GM18498 (cell line): Measurements from ENCODE around the gene TIMMDC1.
A peak's percentile ranks its signal among the peaks of the same experiment; 100 is the strongest.
"Not testable (repeated sequence)": the region's sequence is repeated elsewhere in the genome, so short reads cannot be mapped to it uniquely, and the experiment has no call there.

Experiments used
- ATAC-seq: cut with Tn5 transposase; IDR thresholded peaks from one replicate; pipeline ENCODE4 v1.9.1; 2021; ENCODE audit warnings: mild to moderate bottlenecking, moderate library complexity; ENCODE audit not compliant: unreplicated experiment

Gene TIMMDC1

GRCh38 chr3:119508172-119508845 lies 10.0 kb downstream of the TIMMDC1 start:
- ATAC-seq, result peak; percentile 77

DNA sequence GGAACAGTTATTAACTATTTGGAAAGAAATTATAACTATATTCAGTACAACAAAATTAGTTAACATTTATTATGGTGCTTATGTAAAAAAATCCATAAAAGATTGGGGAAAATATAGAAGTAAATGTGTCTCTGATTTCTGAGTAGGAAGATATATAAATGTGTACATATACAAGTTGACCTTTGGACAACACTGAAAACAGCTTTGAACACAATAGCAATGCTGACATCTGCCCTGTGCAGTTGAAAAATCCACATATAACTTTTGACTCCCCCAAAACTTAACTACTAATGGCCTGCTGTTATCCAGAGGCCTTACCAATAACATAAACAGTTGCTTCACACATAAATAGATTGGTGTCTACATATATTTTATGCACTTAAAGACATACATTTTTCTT lies 12.3 kb downstream of the TIMMDC1 start:
- ATAC-seq, result no peak

DNA sequence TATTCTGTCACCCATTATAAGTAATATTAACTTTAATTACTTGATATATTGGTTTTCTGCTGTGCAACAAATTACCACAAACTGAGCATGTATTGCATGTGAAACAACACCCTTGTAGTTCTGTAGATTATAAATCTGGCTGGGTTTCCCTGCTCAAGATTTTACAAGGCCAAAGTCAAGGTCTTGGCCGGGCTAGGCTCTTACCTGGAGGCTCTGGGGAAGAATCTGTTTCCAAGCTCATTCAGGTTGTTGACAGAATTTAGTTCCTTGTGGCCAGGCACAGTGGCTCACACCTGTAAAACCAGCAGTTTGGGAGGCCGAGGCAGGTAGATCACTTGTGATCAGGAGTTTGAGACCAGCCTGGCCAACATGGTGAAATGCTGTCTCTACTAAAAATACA lies 16.3 kb downstream of the TIMMDC1 start:
- ATAC-seq, result no peak

DNA sequence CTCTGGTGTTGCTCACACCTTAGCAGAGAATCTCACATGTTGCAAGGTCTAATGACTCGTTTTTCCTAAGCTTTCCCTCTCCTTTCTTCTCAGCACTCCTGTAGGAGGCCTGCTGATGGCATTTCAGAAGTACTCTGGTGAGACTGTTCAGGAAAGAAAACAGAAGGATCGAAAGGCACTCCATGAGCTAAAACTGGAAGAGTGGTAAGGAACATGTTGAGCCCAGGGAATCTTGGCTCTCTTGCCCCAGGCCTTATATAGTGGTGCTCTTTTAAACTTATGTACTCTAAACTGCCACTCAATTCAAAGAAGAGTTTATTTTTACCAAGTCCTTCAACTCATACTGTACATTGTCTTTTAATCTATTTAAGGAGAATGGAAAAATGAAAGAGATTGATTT lies 18.8 kb downstream of the TIMMDC1 start:
- no peak for ATAC-seq

DNA sequence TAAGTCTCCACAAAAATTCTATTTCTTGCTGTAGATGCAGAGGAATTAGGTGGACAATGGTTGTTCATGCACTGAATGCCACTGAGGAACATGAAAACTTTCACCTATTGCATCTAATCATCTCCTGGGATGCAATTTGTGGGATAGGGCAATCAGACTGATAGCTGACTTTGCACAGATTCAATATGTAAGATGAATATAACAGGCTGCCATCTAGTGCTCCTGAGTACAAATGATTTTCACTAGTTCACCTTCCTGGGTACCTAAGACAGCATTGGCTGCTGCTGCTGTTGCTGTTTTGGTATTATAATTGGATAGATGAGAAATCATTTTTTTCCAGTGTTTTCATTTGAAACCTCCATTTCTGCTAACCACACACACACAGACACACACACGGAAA lies 19.7 kb downstream of the TIMMDC1 start:
- ATAC-seq, result no peak

DNA sequence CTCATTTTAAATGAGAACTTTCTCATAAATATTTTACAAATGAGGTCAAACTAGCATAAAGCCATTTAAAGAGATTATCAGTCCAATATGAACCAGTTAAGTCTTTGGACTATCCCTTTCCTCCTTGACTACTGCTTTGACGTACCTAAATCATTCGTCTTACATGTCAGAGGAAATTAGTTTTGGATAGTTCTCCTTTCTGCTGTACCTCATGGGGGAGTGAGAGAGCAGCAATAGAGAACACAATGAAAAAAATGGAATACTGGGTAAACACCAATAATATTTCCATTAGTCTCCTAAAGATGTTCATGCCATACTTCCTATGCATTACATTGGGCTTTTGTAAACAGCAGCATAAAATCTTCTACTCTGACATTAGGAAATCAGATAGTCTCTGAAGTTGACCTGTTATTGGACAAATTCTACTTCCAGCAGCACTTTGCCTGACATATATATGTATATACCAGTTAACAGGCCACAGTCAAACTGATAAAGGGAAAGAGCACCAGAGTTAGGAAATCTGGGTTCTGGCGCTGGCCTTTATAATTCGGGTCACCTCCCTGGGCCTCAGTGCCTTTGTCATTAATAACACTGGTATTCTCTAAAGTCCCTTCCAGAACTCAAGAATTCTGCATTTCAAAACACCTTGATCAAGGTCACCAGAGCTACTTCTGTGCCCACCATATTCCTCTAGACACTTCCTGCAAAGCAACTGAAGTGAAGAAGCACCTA lies 26.8 kb downstream of the TIMMDC1 start:
- no peak for ATAC-seq

DNA sequence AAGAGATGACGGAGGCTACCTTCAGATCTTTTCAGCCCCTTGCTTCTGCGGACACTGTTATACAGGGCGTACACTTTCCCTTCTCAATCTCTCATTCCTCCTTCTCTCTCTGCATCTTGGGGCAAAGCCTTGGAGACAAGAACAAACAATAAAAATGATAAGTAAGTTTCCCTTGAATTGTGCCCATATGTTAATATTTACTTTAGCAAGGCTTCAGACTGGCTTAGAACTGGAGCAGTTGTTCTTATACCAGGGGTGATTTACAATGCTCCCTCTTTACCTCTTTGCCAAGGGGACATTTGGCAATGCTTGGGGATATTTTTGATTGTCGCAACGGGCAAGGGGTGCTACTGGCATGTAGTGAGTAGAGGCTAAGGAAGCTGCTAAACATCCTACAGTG lies 29.4 kb downstream of the TIMMDC1 start:
- no peak for ATAC-seq

DNA sequence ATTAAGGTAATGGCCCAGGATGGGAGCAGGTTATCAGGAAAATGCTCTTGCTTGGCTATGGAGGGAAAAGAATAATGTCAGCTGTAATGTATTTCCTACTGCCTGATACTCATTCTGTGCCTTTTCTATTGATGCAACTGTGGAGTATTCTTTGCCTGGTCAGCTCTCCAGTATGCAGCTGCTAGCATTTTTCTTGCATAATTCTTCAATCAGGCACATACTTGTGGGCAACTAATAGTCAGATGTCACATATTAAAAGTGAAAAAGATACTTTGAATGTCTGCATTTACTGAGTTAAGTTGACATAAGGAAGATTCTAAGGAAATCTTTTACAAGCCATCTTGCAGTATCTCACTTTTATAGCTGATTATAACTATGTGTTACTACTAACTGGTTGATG lies 31.5 kb downstream of the TIMMDC1 start:
- no peak for ATAC-seq

DNA sequence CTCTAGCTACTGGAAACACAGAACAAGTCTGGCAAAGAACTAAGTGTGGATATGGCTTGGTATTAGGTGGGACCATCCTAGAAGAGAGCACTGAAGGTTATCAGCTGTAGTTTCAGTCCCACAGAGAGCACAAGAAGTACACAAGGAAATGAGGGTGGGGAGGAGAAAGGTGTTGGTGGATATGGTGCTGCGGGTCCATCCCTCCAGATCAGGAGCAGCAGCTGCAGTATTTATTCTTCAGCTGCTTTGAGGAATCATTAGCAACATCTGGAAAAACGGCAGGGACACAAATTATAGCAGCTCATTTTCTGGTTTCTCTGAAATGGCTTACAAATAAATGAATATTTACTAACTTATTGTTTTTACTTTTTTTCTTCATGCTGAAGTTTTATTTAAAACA lies 32.1 kb downstream of the TIMMDC1 start:
- no peak for ATAC-seq

DNA sequence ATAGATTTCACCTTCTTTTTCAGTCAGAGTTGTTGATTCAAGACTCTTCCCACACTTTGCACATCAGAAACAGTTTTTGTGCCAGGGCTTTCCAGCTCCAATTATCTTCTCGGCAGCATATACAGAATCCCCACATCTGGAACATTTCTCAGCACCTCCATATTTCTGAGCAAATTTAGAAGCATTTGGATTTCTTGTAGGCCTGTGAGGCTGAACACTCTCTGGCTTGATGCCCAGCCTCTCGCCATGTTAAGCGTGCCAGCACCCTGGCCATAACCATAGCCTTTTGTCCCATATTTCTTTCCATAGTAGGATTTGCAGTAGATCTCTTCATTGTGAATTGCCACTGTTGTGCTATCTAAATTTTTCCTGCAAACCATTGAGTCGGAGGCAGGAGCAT lies 32.8 kb downstream of the TIMMDC1 start:
- ATAC-seq, result no peak

GRCh38 chr3:119534296-119534695 lies 35.9 kb downstream of the TIMMDC1 start:
- no peak for ATAC-seq

- ATAC-seq, result no peak
These were observed 38.4 kb downstream of the TIMMDC1 start for GRCh38 chr3:119536757-119537156.

DNA sequence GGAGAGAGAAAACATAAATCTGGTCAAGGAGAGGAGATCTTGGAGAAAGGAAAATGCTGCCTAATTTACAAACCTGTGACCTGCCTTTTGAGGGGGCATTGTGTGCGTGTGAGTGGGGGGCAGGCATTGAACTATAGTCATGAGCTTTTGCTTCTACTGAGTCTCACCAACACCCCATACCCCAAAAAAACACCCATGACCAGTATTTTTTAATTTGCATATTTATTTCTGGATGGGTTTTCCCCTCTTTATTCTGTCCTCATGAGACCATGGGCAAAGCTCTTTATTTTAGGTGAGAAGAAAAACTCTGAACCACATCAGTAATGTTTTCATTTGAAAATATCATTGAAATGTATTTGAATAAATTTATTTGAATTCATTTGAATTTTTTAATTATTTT lies 40.4 kb downstream of the TIMMDC1 start:
- peak; percentile 40 for ATAC-seq

- no peak for ATAC-seq
These were observed 43.2 kb downstream of the TIMMDC1 start for GRCh38 chr3:119541547-119541946.

- ATAC-seq, result no peak
These were observed 43.9 kb downstream of the TIMMDC1 start for GRCh38 chr3:119542168-119542767.

DNA sequence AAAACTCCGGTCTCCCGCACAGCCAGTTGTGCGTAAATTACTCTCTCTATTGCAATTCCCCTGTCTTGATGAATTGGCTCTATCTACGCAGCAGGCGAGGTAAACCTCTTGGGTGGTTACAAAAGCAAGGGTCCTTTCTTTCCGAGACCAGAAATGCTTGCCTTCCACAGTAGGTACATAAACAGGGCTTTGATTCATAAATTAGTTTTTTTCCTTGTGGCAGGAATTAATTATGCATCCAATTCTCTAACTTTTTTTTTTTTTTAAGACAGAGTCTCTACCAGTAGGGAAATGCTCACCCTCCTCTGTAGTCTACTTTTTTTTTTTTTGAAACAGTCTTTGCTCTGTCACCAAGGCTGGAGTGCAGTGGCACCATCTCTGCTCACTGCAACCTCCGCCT lies 44.8 kb downstream of the TIMMDC1 start:
- no peak for ATAC-seq

- ATAC-seq, result no peak
These were observed 48.9 kb downstream of the TIMMDC1 start for GRCh38 chr3:119547227-119547626.

DNA sequence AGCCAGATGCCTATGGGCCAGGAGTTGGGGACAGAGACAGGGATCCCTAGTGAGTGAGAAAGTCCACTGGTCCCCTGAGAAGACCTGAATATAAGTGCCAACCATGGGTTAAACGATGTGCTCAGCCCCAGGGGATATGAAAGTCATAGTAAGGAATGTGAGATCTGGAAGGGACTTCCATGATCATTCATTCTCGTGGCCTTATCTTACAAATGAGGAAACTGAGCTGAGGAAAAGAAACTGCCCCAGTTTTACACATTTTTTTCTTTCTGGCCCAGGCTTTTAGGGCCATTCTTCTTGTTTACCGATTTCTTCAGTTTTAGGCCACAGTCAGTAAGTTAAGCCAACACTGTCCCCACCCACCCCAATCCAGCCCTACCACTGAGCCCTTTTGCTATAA lies 50.0 kb downstream of the TIMMDC1 start:
- ATAC-seq, result no peak

DNA sequence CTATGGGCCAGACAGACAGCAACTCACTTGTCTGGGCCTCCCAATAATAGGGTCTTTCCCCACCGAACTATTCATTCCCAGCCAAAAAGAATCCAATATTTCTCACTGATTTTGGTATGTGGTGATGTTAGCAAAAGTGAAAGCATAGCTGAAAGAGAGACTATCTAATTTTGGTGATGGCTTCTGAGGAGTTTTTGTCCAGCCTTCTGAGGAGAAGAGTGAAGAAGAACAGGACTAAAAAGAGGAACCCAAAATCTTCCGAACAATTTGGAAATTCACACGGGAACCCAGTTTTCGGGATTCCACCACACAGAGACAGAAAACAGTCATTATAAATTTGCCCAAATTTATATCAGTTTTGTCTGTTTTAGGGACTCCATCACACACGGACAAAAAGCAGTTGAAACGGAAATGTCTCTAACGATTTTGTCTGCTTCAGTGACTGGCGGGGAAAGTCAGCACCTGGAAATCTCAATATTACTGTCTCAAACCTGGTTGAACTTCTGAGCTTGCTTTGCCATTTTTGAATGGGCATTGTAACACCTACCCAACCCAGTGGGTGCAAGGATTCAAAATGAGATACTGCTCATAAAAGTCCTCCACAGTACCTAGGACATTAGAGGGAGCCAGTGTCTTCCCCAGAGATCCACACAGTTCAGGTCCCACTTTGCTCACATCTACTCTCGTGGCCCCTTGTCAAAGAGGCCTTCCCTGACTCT lies 52.0 kb downstream of the TIMMDC1 start:
- peak; percentile 41 for ATAC-seq

- no peak for ATAC-seq
These were observed 53.3 kb downstream of the TIMMDC1 start for GRCh38 chr3:119551598-119551997.

DNA sequence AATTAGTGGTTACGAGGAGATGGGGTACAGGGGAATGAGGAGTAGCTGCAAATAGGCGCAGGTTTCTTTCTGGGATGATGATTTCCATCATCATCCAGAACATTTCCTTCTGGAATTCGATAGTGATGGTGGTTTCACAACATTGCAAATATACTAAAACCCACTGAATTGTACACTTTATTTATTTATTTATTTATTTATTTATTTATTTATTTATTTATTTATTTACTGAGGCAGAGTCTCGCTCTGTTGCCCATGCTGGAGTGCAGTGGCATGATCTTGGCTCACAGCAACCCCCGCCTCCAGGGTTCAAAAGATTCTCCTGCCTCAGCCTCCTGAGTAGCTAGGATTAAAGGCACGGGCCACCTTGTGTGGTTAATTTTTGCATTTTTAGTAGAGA lies 54.6 kb downstream of the TIMMDC1 start:
- not testable (repeated sequence) for ATAC-seq
